Pancreas (tissue), 10 donors: Measurements from ENCODE around the gene TMC7. TPM values are rescaled to one million over a fixed set of nuclear protein-coding genes. Genes with fewer than 3 reads are reported as not detected.

Experiments used
- ATAC-seq, 4 donors: fragments of 200-7000 bp; cut with Tn5 transposase; one replicate each; pipeline versions ENCODE4 v1.8.0 to v1.9.1; 2020; ENCODE audit warnings: mild to moderate bottlenecking in 4 of 4, moderate library complexity in 4 of 4
- DNase-seq, 6 donors: peaks; one replicate each; pipeline ENCODE4 v3.0.0-alpha.2; 2020
- FAIRE-seq: peaks from 2 replicates; lab custom pipeline; 2012; peaks lifted over from hg19 to GRCh38; lab: Jason Lieb, UNC
- H3K27ac ChIP-seq, 4 donors: fragments of 200-600 bp; sonication (generic); 1 replicate in 3 of 4; 2 replicates in 1 of 4; pipeline versions ENCODE4 v1.5.0 to v1.8.0; 2020
- H3K27me3 ChIP-seq, 4 donors: fragments of 200-600 bp; one replicate each; pipeline ENCODE4 v1.8.0; 2021
- H3K36me3 ChIP-seq, 3 donors: fragments of 200-600 bp; sonication (generic) in 1 of 3; one replicate each; pipeline versions ENCODE4 v1.5.0 to v1.8.0; 2020 to 2021
- H3K4me1 ChIP-seq, 3 donors: fragments of 200-600 bp; one replicate each; pipeline ENCODE4 v1.8.0; 2021
- H3K4me3 ChIP-seq, 4 donors: fragments of 200-600 bp; sonication (generic) in 2 of 4; one replicate each; pipeline versions ENCODE4 v1.5.0 to v1.8.0; 2020 to 2021
- H3K9me3 ChIP-seq, 4 donors: fragments of 200-600 bp; one replicate each; pipeline ENCODE4 v1.8.0; 2021
- WGBS, 2 donors: extraction: QIAGEN DNeasy Blood & Tissue Kit; methylation state at CpG; one replicate each; pipeline ENCODE4 v1.1.7; 2013; 5-methylcytosine and 5-hydroxymethylcytosine counted together
- intact Hi-C, 3 donors: fragments of 100-400 bp; cut with DNase I; formaldehyde crosslinking; loops; one replicate each; pipeline versions ENCODE4 v1.11.1 to v1.14.2; 2022
- polyA plus RNA-seq, 2 donors: library from polyadenylated mRNA; stranded (reverse); fragments of 200-250 nt; gene quantifications; one replicate each; pipeline ENCODE4 v1.2.3, GENCODE V29; 2013
- total RNA-seq, 6 donors: library from RNA; stranded (reverse); fragmentation: NEBNext Ultra II Directional in 4 of 6; extraction: Animal tissue kit (Norgen Biotek cat#: 25700) in 4 of 6; gene quantifications; one replicate each; pipeline versions ENCODE4 v1.2.1 to v1.2.4, GENCODE V29; 2021 to 2023
- TF ChIP-seq, protein P1 (sequence below), 4 donors: fragments of 200-600 bp; sonication (generic) in 3 of 4; IDR thresholded peaks; one replicate each; pipeline versions ENCODE4 v1.5.0 to v1.8.0; 2021; ENCODE audit warnings: antibody characterized with exemption in 4 of 4
- donor health status: healthy with polysubstance abuse.
- donor health status: DM: no; HTN: no; CAD: no; lungs with moderate emphysema.
- donor health status: DM: no; HTN: no; CAD: no.
- donor health status: control.
- donor health status: control.
- donor health status: Bipolar disorder and iron deficiency.
- donor health status: DM: yes; HTN: yes; CAD: no.
- donor health status: DM: no; HTN: no; CAD: no.
- donor health status: DM: no; HTN: no; CAD: no.
- donor health status: DM: yes; HTN: yes; CAD: no.

Gene TMC7
- total and polyA plus RNA-seq, 8 donors, result 0.20 to 1.1 (median 0.44) TPM

DNA sequence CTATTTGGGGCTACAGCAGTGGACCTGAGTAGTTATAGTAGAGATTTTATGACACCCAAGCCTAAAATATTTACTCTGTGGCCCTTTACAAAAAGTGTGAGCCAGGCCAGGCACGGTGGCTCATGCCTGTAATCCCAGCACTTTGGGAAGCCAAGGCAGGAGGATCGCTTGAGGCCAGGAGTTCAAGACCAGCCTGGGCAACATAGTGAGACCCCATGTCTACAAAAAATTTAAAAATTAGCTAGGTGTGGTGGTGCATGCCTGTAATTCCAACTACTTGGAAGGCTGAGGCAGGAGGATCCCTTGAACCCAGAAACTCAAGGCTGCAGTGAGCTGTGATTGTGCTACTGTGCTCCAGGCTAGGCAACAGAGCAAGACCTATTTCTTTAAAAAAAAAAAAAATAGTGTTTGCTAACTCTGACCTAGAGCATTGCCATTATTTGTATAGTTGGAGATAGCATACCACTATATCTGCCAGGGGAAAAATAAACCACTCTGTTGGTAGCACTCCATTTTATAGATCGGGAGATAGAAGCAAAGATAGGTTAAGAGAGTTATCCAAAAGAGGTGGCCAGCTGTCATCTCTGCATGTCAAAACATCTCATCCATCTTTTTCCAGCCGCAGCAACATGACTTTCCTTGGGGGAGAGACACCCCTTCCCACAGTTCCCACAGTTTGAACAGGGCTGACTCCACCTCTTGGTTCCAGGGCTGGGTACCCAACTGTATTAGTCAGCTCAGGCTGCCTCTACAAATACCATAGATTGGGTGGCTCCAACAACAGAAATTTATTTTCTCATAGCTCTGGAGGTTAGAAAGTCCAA is 127.0 kb downstream of the TMC7 start:
- WGBS, 2 donors, result 44 to 46% methylated on average over 4 of the region's 4 CpGs
- DNase-seq, result peak in 3 of 6 donors; percentile 54 to 61 (median 56)
- TF ChIP-seq, protein P1, sequence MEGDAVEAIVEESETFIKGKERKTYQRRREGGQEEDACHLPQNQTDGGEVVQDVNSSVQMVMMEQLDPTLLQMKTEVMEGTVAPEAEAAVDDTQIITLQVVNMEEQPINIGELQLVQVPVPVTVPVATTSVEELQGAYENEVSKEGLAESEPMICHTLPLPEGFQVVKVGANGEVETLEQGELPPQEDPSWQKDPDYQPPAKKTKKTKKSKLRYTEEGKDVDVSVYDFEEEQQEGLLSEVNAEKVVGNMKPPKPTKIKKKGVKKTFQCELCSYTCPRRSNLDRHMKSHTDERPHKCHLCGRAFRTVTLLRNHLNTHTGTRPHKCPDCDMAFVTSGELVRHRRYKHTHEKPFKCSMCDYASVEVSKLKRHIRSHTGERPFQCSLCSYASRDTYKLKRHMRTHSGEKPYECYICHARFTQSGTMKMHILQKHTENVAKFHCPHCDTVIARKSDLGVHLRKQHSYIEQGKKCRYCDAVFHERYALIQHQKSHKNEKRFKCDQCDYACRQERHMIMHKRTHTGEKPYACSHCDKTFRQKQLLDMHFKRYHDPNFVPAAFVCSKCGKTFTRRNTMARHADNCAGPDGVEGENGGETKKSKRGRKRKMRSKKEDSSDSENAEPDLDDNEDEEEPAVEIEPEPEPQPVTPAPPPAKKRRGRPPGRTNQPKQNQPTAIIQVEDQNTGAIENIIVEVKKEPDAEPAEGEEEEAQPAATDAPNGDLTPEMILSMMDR (IDR thresholded peaks at IDR 0.05), result no peak
- intact Hi-C loops, result no loop called here
- H3K27ac ChIP-seq, result peak overlapping the region in 2 of 4 donors; percentile 20 to 43
- H3K4me1 ChIP-seq, result peaks cover 9 to 38% (median 16%) of the 10 kb centered on the region in 3 donors
- no peaks in the 10 kb centered on the region for H3K27me3 ChIP-seq
- H3K4me3 ChIP-seq, result peak overlapping the region in 1 of 4 donors; percentile 1
- FAIRE-seq, result no peak
- H3K36me3 ChIP-seq, result no peaks in the 10 kb centered on the region
- no peaks in the 10 kb centered on the region for H3K9me3 ChIP-seq
- peak; percentile 49 to 64 (median 55) for ATAC-seq

DNA sequence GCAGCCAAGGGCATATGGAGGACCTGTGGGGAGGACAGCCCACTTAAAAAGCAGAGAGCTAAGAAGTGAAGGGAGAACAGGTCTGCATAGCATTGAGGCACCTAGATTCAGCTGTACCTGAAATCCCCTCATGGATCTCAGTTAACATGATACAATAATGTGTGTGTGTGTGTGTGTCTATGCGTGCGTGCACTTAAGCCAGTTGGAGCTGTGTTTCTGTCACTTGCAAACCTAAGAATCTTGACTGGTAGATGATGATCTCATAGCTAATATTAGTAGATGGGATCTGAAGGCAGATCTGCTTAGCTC is 128.3 kb downstream of the TMC7 start:
- no peak for FAIRE-seq
- 93 to 94% methylated on average over 2 of the region's 2 CpGs for WGBS, 2 donors

More for the DNA sequence above, 128.3 kb downstream of the TMC7 start:
- ATAC-seq (no peak), DNase-seq (no peak)
- no peaks in the 10 kb centered on the region for H3K27me3 ChIP-seq
- peaks cover 22 to 49% (median 26%) of the 10 kb centered on the region in 3 donors for H3K4me1 ChIP-seq
- H3K36me3 ChIP-seq, result no peaks in the 10 kb centered on the region
- H3K4me3 ChIP-seq, result no peak overlapping the region
- peak overlapping the region in 1 of 4 donors; percentile 43 for H3K27ac ChIP-seq
- H3K9me3 ChIP-seq, result no peaks in the 10 kb centered on the region
- TF ChIP-seq, protein P1 (IDR thresholded peaks at IDR 0.05), result no peak
- intact Hi-C loops, result no loop called here

Other genes starting within 250 kb of the TMC7 start
- gene RPS15A, start 193.6 kb upstream of the TMC7 start, total RNA-seq, result 100 to 1,000 TPM; 521 to 940 (median 762) TPM
- 1,000 to 10,000 TPM; 1,660 to 1,808 TPM for gene RPS15A, start 193.6 kb upstream of the TMC7 start, polyA plus RNA-seq
- 10 to 100 TPM; 28.9 to 73.3 (median 42.3) TPM for gene ARL6IP1, start 182.4 kb upstream of the TMC7 start, total RNA-seq
- gene ARL6IP1, start 182.4 kb upstream of the TMC7 start, polyA plus RNA-seq, result 10 to 100 TPM; 30.6 to 82.3 TPM
- 10 to 100 TPM; 22.7 to 52.2 (median 30.5) TPM for gene SMG1, start 57.5 kb upstream of the TMC7 start, total RNA-seq
- 10 to 100 TPM in 1 of 2 donors, 1 to 10 TPM in 1; 9.8 to 11.0 TPM for gene SMG1, start 57.5 kb upstream of the TMC7 start, polyA plus RNA-seq
- gene COQ7, start 83.7 kb downstream of the TMC7 start, total RNA-seq, result 10 to 100 TPM in 4 of 6 donors, 1 to 10 TPM in 2; 6.9 to 10.5 (median 10.1) TPM
- 10 to 100 TPM in 1 of 2 donors, 1 to 10 TPM in 1; 7.8 to 12.6 TPM for gene COQ7, start 83.7 kb downstream of the TMC7 start, polyA plus RNA-seq
- 10 to 100 TPM; 17.9 to 36.2 (median 24.1) TPM for gene ITPRIPL2, start 130.0 kb downstream of the TMC7 start, total RNA-seq
- gene ITPRIPL2, start 130.0 kb downstream of the TMC7 start, polyA plus RNA-seq, result 1 to 10 TPM; 4.0 to 4.3 TPM
- gene SYT17, start 184.3 kb downstream of the TMC7 start, total RNA-seq, result 1 to 10 TPM; 2.0 to 5.6 (median 2.7) TPM
- gene SYT17, start 184.3 kb downstream of the TMC7 start, polyA plus RNA-seq, result 10 to 100 TPM in 1 of 2 donors, 1 to 10 TPM in 1; 2.2 to 11.4 TPM